ENCODE measurements around the gene PPP4R3B. TPM values are rescaled to one million over a fixed set of nuclear protein-coding genes. Genes with fewer than 3 reads are reported as not detected.
"Not testable (repeated sequence)": the region's sequence is repeated elsewhere in the genome, so short reads cannot be mapped to it uniquely, and the experiment has no call there.

Gene PPP4R3B
- total RNA-seq, 6 experiments from 2014 or later, result 34.3 to 62.4 (median 37.8) TPM

DNA sequence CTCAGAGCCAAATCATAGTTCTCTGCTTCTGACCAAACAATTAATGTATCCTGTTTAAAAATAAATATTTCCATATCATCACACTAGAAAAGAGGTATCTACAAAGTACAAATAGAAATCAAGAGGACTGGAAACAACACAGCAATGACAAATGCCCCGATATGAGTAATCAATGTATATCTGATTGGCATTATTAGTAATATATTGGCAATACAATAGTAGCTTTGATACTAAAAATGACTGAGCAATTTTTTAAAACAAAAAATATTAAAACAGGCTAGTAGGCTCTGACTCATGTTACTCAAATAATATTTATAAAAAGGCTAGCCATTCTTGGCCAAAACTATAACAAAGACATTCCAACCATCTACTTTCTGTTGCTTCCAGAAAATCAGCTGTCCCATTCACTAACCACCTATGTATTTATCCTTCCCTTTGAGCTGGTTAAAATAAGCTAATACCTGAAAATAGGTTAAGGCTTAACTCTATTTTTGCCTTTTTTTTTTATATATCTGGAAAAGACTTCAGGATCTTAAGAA, 13.3 kb downstream of the PPP4R3B start:
- intact Hi-C loops (cut with DNase I), result no loop called here
- Histone ChIP-seq H3K4me3 (no peak overlapping the region), H3K27ac (no peak overlapping the region), H3K9me3 (no peaks in the 10 kb centered on the region), H3K36me3 (peaks cover 0 to 14% (median 0%) of the 10 kb centered on the region in 4 donors), H3K4me1 (peaks cover 0 to 31% (median 11%) of the 10 kb centered on the region in 4 donors), H3K27me3 (no peaks in the 10 kb centered on the region)
- ATAC-seq, result no peak
- 25% methylated on average over 1 of the region's 1 CpG for WGBS (ENCODE audit: insufficient coverage, low coverage, low lambda C conversion rate, missing lambda C conversion rate)
- no peak for TF ChIP-seq CTCF (IDR thresholded peaks at IDR 0.05)
- TF ChIP-seq POLR2A (IDR thresholded peaks at IDR 0.05), result no peak
- DNase-seq, result no peak

DNA sequence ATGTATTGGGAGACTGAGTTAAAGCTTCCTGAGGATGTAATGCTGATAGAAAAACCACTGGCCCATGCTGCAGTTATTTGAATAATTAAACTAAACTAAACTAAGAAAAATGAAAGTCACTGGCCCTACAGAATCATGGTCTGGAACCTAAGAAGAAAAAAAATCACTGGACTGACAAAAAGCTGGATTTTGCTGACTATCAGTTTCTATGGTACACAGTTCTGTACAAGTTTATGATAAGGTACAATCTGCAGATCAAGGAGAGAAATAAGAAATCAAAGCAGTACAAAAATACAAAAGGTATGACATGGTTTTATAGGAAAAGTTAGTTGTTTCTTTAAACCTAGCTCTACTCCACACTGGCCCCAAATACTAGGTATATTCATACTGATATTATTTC, 15.6 kb downstream of the PPP4R3B start:
- intact Hi-C loops (cut with DNase I), result no loop called here
- no peak for ATAC-seq
- Histone ChIP-seq H3K9me3 (no peaks in the 10 kb centered on the region), H3K27ac (no peak overlapping the region), H3K27me3 (no peaks in the 10 kb centered on the region), H3K4me3 (no peak overlapping the region), H3K4me1 (peaks cover 0 to 8% (median 0%) of the 10 kb centered on the region in 4 donors), H3K36me3 (peaks cover 0 to 29% (median 6%) of the 10 kb centered on the region in 4 donors)
- no peak for DNase-seq
- TF ChIP-seq CTCF (IDR thresholded peaks at IDR 0.05) (no peak), POLR2A (IDR thresholded peaks at IDR 0.05) (no peak)

- ATAC-seq, result no peak
- no peak for TF ChIP-seq CTCF (IDR thresholded peaks at IDR 0.05)
- TF ChIP-seq POLR2A (IDR thresholded peaks at IDR 0.05), result no peak
- no peaks in the 10 kb centered on the region for H3K9me3 ChIP-seq
- no peaks in the 10 kb centered on the region for H3K4me1 ChIP-seq
- intact Hi-C loops (cut with DNase I), result no loop called here
- H3K27ac ChIP-seq, result no peak overlapping the region
- no peaks in the 10 kb centered on the region for H3K27me3 ChIP-seq
- WGBS (ENCODE audit: insufficient coverage, low coverage, low lambda C conversion rate, missing lambda C conversion rate), result 74% methylated on average over 11 of the region's 11 CpGs
- H3K4me3 ChIP-seq, result no peak overlapping the region
- no peak for DNase-seq
- H3K36me3 ChIP-seq, result peaks cover 0 to 27% (median 6%) of the 10 kb centered on the region in 4 donors
Measured at GRCh38 chr2:55598056-55598795, 19.2 kb downstream of the PPP4R3B start.

DNA sequence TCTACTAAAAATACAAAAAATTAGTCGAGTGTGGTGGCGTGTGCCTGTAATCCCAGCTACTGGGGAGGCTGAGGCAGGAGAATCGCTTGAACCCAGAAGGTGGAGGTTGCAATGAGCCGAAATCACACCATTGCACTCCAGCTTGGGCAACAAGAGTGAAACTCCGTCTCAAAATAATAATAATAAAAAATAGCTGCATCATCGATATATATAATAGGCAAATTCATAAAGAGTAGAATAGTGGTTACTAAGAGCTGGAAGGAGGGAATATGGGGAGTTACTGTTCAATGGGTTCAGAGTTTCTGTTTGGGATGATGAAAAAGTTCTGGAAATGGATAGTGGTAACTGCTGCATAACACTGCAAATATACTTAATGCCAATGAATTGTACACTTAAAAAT, 20.6 kb downstream of the PPP4R3B start:
- H3K27me3 ChIP-seq; H3K27ac ChIP-seq; DNase-seq; H3K4me3 ChIP-seq; ATAC-seq; intact Hi-C loops (cut with DNase I); H3K4me1 ChIP-seq; H3K9me3 ChIP-seq: not testable (repeated sequence)
- H3K36me3 ChIP-seq, result peaks cover 0 to 15% (median 6%) of the 10 kb centered on the region in 4 donors
- 95% methylated on average over 6 of the region's 6 CpGs for WGBS (ENCODE audit: insufficient coverage, low coverage, low lambda C conversion rate, missing lambda C conversion rate)

DNA sequence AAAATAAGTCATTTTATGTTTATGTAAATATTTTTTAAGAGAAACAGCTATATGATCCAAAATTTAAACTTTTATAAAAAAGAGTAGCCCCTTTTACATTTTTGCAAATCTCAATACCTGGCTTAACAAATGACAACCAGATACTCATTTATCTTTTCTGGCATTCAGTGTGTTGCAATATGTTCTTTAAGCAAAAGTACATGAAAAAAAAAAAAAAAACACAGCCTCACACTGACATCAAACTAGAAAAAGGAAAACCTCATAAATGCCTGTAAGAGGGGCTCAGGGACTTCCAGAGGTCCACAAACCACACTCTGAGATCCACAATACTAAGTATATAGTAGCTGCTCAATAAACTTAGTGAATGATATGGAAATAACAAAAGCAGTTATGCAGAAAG, 21.9 kb downstream of the PPP4R3B start:
- Histone ChIP-seq H3K27me3 (no peaks in the 10 kb centered on the region), H3K9me3 (no peaks in the 10 kb centered on the region), H3K36me3 (peaks cover 0 to 22% (median 6%) of the 10 kb centered on the region in 4 donors), H3K4me1 (no peaks in the 10 kb centered on the region), H3K27ac (no peak overlapping the region), H3K4me3 (no peak overlapping the region)
- intact Hi-C loops (cut with DNase I), result no loop called here
- DNase-seq (no peak), ATAC-seq (peak in 1 of 4 donors; percentile 20)
- no peak for TF ChIP-seq POLR2A (IDR thresholded peaks at IDR 0.05)
- TF ChIP-seq CTCF (IDR thresholded peaks at IDR 0.05), result no peak

All from right lobe of liver (tissue), 6 donors.